GM12865 (cell line): Measurements from ENCODE around the gene IFITM2.
"Not testable (repeated sequence)": the region's sequence is repeated elsewhere in the genome, so short reads cannot be mapped to it uniquely, and the experiment has no call there.

Source experiments
- DNase-seq: peaks from one replicate; pipeline ENCODE4 v3.0.0; 2010; ENCODE audit warnings: low read depth
- H3K4me3 ChIP-seq: 2 replicates; pipeline ENCODE4 v1.5.1; 2011; ENCODE audit warnings: mild to moderate bottlenecking, low read depth, low read length, control low read depth
- CTCF ChIP-seq: IDR thresholded peaks from 2 replicates; pipeline ENCODE4 v1.5.1; 2011; ENCODE audit warnings: low read length, control low read depth, low read depth, inconsistent platforms; ENCODE audit not compliant: insufficient read depth; ENCODE audit errors: missing control alignments

IFITM2 gene

GRCh38 chr11:282171-282570, 25.4 kb upstream of the IFITM2 start:
- no peak overlapping the region for H3K4me3 ChIP-seq
- TF ChIP-seq CTCF: no peak
- DNase-seq: no peak

GRCh38 chr11:282630-283360, 24.8 kb upstream of the IFITM2 start:
- TF ChIP-seq CTCF: no peak
- no peak for DNase-seq
- H3K4me3 ChIP-seq: no peak overlapping the region

DNA sequence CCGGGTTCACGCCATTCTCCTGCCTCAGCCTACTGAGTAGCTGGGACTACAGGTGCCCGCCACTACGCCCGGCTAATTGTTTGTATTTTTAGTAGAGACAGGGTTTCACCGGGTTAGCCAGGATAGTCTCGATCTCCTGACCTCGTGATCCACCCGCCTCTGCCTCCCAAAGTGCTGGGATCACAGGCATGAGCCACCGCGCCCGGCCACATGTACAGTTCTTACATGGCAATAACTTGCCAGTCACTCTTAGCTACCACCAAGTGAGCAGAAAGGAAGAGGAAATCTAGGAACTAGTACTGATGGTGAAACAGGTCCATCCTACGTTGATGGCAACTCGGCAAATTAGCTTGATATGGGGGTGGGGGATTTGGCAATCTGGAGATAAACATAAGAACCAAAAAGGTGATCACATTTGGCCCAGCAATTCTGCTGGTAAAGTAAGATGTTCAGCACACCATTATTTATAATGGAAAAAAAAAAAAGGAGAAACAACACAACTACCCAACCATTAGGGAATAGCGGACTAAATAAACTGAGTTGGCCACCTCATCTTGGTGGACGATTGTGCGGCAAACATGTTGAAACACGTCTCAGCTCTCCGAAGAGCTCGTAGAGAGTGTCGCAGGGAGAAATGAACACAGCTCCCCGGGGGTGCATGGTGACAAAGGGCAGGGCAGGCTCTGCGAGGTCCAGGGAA, 24.1 kb upstream of the IFITM2 start:
- no peak overlapping the region for H3K4me3 ChIP-seq
- TF ChIP-seq CTCF: no peak
- DNase-seq: no peak

DNA sequence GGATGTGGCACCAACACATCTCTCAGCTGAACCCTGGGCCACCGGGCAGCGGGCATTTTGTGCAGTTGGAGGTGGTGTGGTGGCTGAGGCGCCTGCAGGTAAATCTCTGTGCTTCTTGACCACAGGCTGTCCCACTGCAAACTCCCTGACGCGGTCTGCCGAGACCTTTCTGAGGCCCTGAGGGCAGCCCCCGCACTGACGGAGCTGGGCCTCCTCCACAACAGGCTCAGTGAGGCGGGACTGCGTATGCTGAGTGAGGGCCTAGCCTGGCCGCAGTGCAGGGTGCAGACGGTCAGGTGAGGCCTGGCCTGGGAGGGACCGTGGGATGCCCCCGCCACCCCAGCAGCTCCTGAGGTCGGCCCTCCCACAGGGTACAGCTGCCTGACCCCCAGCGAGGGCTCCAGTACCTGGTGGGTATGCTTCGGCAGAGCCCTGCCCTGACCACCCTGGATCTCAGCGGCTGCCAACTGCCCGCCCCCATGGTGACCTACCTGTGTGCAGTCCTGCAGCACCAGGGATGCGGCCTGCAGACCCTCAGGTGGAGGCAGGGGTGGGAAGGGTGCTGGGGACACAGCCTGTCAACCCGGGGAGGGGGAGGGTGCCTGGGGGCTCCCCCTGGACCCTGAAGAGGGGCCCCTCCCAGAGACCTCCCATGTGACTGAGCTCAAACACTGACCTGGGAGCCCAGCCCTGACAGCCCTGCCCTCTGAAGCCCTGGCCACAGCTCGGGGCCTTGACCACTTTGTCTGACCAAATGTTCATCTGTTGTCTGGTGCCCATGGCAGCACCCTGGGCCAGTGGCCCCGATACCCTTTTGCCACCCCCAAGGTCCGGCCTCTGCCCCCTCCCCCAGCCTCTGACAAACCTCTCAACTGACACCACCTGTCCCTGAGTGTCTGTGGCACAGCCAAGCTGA, 23.3 kb upstream of the IFITM2 start:
- no peak for DNase-seq
- TF ChIP-seq CTCF: no peak
- no peak overlapping the region for H3K4me3 ChIP-seq

DNA sequence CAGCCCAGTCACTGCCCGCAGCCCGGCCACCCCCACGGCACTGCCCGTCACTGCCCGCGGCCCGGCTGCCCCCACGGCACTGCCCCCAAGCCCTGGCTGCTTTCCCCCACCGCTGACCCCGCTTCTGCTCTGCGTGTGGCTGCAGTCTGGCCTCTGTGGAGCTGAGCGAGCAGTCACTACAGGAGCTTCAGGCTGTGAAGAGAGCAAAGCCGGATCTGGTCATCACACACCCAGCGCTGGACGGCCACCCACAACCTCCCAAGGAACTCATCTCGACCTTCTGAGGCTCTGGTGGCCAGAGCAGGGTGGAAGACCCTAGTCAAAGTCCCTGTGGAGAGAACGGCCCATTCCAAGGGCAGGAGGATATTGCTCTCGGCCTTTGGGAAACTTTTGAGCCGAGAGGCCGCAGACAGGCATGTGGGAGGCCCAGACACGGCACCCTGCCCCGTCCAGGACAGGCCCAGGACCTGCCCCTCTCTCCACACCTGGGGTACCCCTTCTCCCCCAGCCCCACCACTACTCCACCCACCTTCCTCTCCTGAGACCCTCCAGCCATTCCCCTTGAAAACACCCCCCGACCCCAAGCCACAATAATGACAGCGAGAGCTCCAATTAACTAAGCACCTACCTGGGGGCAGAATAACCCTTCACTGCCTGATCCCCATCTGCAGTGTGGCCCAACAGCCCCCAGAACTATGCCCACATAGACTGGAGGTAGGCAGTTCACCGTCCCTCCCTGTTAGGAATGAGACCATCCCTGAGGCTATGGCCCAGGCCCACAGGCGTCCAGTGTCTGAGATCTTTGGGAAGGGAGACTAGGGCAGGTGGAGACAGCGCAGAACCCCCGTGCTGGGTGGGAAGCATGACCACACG, 22.4 kb upstream of the IFITM2 start:
- TF ChIP-seq CTCF: no peak
- DNase-seq: no peak
- no peak overlapping the region for H3K4me3 ChIP-seq

DNA sequence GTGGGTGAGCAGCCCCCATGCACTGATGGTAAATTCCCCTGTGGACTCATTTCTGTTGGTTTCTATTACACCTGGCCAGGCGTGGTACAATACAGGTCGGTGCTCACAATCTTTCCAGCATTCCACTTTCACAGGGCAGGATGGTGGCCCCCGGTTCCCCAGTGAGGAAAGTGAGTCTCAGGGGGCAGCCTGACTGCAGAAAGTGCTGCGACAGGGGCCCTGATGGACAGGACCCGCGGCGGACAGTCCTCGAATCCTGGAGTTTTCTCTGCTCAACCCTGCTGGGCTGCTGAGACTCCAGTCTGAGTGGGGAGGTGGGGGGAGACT, 21.8 kb upstream of the IFITM2 start:
- DNase-seq: no peak
- TF ChIP-seq CTCF: no peak
- no peak overlapping the region for H3K4me3 ChIP-seq

GRCh38 chr11:286977-287820, 20.4 kb upstream of the IFITM2 start:
- DNase-seq, H3K4me3 ChIP-seq: not testable (repeated sequence)
